HCT116 (cell line): ENCODE measurements around the gene DHCR7. TPM values are rescaled to one million over a fixed set of nuclear protein-coding genes. Genes with fewer than 3 reads are reported as not detected.

Experiments
- ATAC-seq: fragments of 200-7000 bp; cut with Tn5 transposase; 2 replicates; pipeline ENCODE4 v1.9.1; 2020; ENCODE audit warnings: mild to moderate bottlenecking, moderate library complexity
- BruUV-seq: library from RNA; stranded (reverse); fragments of 400-500 nt; replicated peaks from 2 replicates; lab custom pipeline; 2021; lab: Mats Ljungman, UMichigan
- CTCF ChIA-PET: fragments of 300-600 bp; sonication (Branson Sonifier 250); formaldehyde crosslinking; loops from one replicate; lab custom pipeline; 2021; ENCODE audit warnings: antibody characterized with exemption; lab: Charles Lee
- POLR2A ChIA-PET: fragments of 300-600, 350-600 bp; sonication (Branson Sonifier 250); formaldehyde crosslinking; loops from one replicate; lab custom pipeline; 2021; ENCODE audit warnings: antibody characterized with exemption; lab: Charles Lee
- RAD21 ChIA-PET, 2 experiments: fragments of 300-600 bp; sonication (Branson Sonifier 250); formaldehyde crosslinking; loops; one replicate each; lab custom pipeline; 2023; ENCODE audit warnings: low total read pairs in 2 of 2; ENCODE audit not compliant: uncharacterized antibody in 2 of 2, unreplicated experiment in 2 of 2, low non-redundant PET in 1 of 2; lab: Charles Lee
- DNase-seq: peaks from one replicate; pipeline ENCODE4 v3.0.0-alpha.2; 2010; ENCODE audit warnings: low read depth, low spot score
- H2AFZ ChIP-seq: fragments of 200-600 bp; shearing (Covaris generic), sonication (generic); 2 replicates; pipeline ENCODE4 v1.6.1; 2017; ENCODE audit warnings: low read depth, mixed run types, mixed read lengths, antibody characterized with exemption, low read length; ENCODE audit not compliant: poor library complexity, severe bottlenecking
- H3K27ac ChIP-seq: 2 replicates; pipeline ENCODE4 v1.5.1; 2012; ENCODE audit warnings: low read depth, low read length
- H3K27me3 ChIP-seq: fragments of 200-600 bp; sonication (generic); 2 replicates; pipeline ENCODE4 v1.6.1; 2016; ENCODE audit warnings: mixed run types, low read length, mixed read lengths; ENCODE audit not compliant: insufficient read depth
- H3K36me3 ChIP-seq, 2 experiments: fragments of 200-500 bp in 1 of 2; fragments of 200-600 bp in 1 of 2; sonication (Bioruptor generic) in 1 of 2; sonication (generic) in 1 of 2; 2 replicates each; pipeline versions ENCODE4 v1.5.1 to v1.6.1; 2014 to 2016; ENCODE audit warnings: low read length in 2 of 2, inconsistent platforms in 1 of 2, mixed read lengths in 1 of 2, mixed run types in 1 of 2; ENCODE audit not compliant: insufficient read depth in 2 of 2, control insufficient read depth in 1 of 2
- H3K4me1 ChIP-seq, 2 experiments: fragments of 200-600 bp in 1 of 2; sonication (generic) in 1 of 2; 2 replicates each; pipeline versions ENCODE4 v1.5.1 to v1.6.1; 2012 to 2017; ENCODE audit warnings: low read length in 2 of 2, inconsistent platforms in 1 of 2, mild to moderate bottlenecking in 1 of 2, mixed read lengths in 1 of 2, mixed run types in 1 of 2, moderate library complexity in 1 of 2; ENCODE audit not compliant: insufficient read depth in 2 of 2, control insufficient read depth in 1 of 2
- H3K4me2 ChIP-seq: fragments of 200-600 bp; sonication (generic); 2 replicates; pipeline ENCODE4 v1.6.1; 2017; ENCODE audit warnings: mixed run types, low read length, mixed read lengths
- H3K4me3 ChIP-seq, 2 experiments: fragments of 200-600 bp in 1 of 2; sonication (generic) in 1 of 2; replicated peaks in 1 of 2; 2 replicates each; pipeline ENCODE4 v1.5.1; 2011 to 2016; ENCODE audit warnings: low read length in 2 of 2, control low read depth in 1 of 2, low read depth in 1 of 2, mild to moderate bottlenecking in 1 of 2, mixed read lengths in 1 of 2, mixed run types in 1 of 2
- H3K79me2 ChIP-seq: fragments of 200-600 bp; sonication (generic); 2 replicates; pipeline ENCODE4 v1.6.1; 2017; ENCODE audit warnings: mild to moderate bottlenecking, mixed run types, low read length, moderate library complexity, mixed read lengths; ENCODE audit not compliant: insufficient read depth
- H3K9ac ChIP-seq: fragments of 200-600 bp; sonication (generic); 2 replicates; pipeline ENCODE4 v1.6.1; 2016; ENCODE audit warnings: low read length, mixed read lengths
- H3K9me2 ChIP-seq: fragments of 200-600 bp; sonication (generic), shearing (Covaris generic); 2 replicates; pipeline ENCODE4 v1.6.1; 2017; ENCODE audit warnings: mixed run types, mild to moderate bottlenecking, moderate library complexity; ENCODE audit not compliant: insufficient read depth
- H3K9me3 ChIP-seq, 2 experiments: fragments of 200-500 bp in 1 of 2; fragments of 200-600 bp in 1 of 2; sonication (Bioruptor generic) in 1 of 2; sonication (generic) in 1 of 2; 2 replicates each; pipeline ENCODE4 v1.6.1; 2014 to 2017; ENCODE audit warnings: low read length in 2 of 2, mixed read lengths in 2 of 2, inconsistent platforms in 1 of 2, low read depth in 1 of 2, mild to moderate bottlenecking in 1 of 2, mixed run types in 1 of 2, moderate library complexity in 1 of 2; ENCODE audit not compliant: control insufficient read depth in 1 of 2, insufficient read depth in 1 of 2
- H4K20me1 ChIP-seq: fragments of 200-600 bp; sonication (generic), shearing (Covaris generic); 2 replicates; pipeline ENCODE4 v1.6.1; 2017; ENCODE audit warnings: mixed run types, mild to moderate bottlenecking, moderate library complexity; ENCODE audit not compliant: insufficient read depth
- CEBPB ChIP-seq: IDR thresholded peaks from 2 replicates; pipeline ENCODE4 v1.6.1; 2012; ENCODE audit warnings: low read depth
- EGR1 ChIP-seq: IDR thresholded peaks from 2 replicates; pipeline ENCODE4 v1.6.1; 2012; ENCODE audit warnings: low read depth
- EZH2 ChIP-seq: fragments of 200-600 bp; sonication (generic); IDR thresholded peaks from 2 replicates; pipeline ENCODE4 v1.6.1; 2017; ENCODE audit warnings: antibody characterized with exemption, mixed run types
- JUND ChIP-seq: IDR thresholded peaks from 2 replicates; pipeline ENCODE4 v1.6.1; 2012
- MAX ChIP-seq: IDR thresholded peaks from 2 replicates; pipeline ENCODE4 v1.6.1; 2012
- POLR2A ChIP-seq: IDR thresholded peaks from 2 replicates; pipeline ENCODE4 v1.7.0; 2011; ENCODE audit warnings: borderline replicate concordance; ENCODE audit not compliant: insufficient read depth, insufficient read length; ENCODE audit errors: extremely low read depth
- SP1 ChIP-seq: IDR thresholded peaks from 2 replicates; pipeline ENCODE4 v1.6.1; 2012; ENCODE audit warnings: low read depth
- SRF ChIP-seq: IDR thresholded peaks from 2 replicates; pipeline ENCODE4 v1.6.1; 2012; ENCODE audit warnings: low read depth
- intact Hi-C: fragments of 100-400 bp; cut with micrococcal nuclease; formaldehyde crosslinking; loops from 2 replicates; pipeline ENCODE4 v1.10.0; 2022
- total RNA-seq: library from RNA; stranded (reverse); gene quantifications from one replicate; pipeline ENCODE4 v1.2.1, GENCODE V29; 2021; ENCODE audit not compliant: unreplicated experiment
- TF ChIP-seq, protein P1 (sequence below): IDR thresholded peaks from 2 replicates; pipeline ENCODE4 v1.6.1; 2011; ENCODE audit warnings: mild to moderate bottlenecking, low read length, moderate library complexity; ENCODE audit not compliant: insufficient replicate concordance; ENCODE audit errors: extremely low read depth

DHCR7 gene
- total RNA-seq, 1 experiment from 2014 or later = 115 TPM

DNA sequence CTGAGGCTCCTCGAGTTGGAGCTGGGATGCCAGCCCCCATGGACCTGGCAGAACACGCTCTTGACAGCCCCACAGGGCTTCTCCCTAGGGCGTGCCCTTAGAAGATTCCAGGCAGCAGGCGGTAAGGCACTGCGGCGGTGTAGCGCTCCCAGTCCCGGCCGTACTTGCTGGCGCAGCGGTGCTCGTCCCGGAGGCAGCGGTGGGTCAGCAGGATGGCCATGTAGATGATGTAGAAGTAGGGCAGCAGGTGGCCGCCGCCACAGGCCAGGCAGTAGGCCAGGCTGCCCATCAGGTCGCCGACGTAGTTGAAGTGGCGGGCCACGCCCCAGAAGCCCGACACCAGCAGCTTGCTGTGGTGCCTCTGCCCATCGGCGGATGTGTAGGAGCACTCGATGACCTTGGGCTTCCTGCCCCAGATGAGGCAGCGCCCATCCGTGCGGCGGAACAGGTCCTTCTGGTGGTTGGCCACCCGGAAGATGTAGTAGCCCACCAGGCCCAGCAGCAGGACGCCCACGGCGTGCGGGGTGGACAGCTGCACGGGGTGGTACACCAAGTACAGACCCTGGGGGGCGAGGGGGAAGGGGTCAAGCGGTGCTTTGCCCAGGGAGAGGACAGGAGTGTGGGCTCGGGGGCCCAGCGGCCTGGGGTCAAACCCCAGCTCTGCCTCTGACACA, 12.8 kb downstream of the DHCR7 start:
- intact Hi-C loops = no loop called here
- no TSS peak for BruUV-seq
- H3K9me3 ChIP-seq = no peaks in the 10 kb centered on the region

More for the DNA sequence above, 12.8 kb downstream of the DHCR7 start:
- no peaks in the 10 kb centered on the region for H3K27me3 ChIP-seq
- peaks cover 0 to 22% of the 10 kb centered on the region in 2 experiments; a peak in 2 of 4 replicates for H3K36me3 ChIP-seq
- no peak overlapping the region for H3K9ac ChIP-seq
- DNase-seq = no peak
- H4K20me1 ChIP-seq = no peaks in the 10 kb centered on the region
- POLR2A ChIA-PET = no interaction called here
- H3K4me2 ChIP-seq = no peak overlapping the region
- RAD21 ChIA-PET = no interaction called here
- CTCF ChIA-PET = no interaction called here
- H3K4me1 ChIP-seq = no peaks in the 10 kb centered on the region; a peak in 1 of 4 replicates
- ATAC-seq = no peak
- no peak overlapping the region for H2AFZ ChIP-seq
- no peaks in the 10 kb centered on the region for H3K79me2 ChIP-seq
- no peaks in the 10 kb centered on the region for H3K9me2 ChIP-seq
- no peak overlapping the region for H3K27ac ChIP-seq
- TF ChIP-seq EZH2 = no peak
- no peak for TF ChIP-seq MAX
- no peak for TF ChIP-seq SRF
- no peak for TF ChIP-seq CEBPB
- no peak for TF ChIP-seq SP1
- TF ChIP-seq JUND = no peak
- TF ChIP-seq POLR2A = no peak
- no peak for TF ChIP-seq EGR1
- TF ChIP-seq, protein P1, sequence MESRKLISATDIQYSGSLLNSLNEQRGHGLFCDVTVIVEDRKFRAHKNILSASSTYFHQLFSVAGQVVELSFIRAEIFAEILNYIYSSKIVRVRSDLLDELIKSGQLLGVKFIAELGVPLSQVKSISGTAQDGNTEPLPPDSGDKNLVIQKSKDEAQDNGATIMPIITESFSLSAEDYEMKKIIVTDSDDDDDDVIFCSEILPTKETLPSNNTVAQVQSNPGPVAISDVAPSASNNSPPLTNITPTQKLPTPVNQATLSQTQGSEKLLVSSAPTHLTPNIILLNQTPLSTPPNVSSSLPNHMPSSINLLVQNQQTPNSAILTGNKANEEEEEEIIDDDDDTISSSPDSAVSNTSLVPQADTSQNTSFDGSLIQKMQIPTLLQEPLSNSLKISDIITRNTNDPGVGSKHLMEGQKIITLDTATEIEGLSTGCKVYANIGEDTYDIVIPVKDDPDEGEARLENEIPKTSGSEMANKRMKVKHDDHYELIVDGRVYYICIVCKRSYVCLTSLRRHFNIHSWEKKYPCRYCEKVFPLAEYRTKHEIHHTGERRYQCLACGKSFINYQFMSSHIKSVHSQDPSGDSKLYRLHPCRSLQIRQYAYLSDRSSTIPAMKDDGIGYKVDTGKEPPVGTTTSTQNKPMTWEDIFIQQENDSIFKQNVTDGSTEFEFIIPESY = no peak
- H3K4me3 ChIP-seq = no peak overlapping the region
